HG03066 (cell line): ENCODE results near the gene ECI1.
"Not testable (repeated sequence)": the region's sequence is repeated elsewhere in the genome, so short reads cannot be mapped to it uniquely, and the experiment has no call there.

Source experiments
- ATAC-seq: cut with Tn5 transposase; IDR thresholded peaks from one replicate; pipeline ENCODE4 v1.9.1; 2021; ENCODE audit warnings: low read depth; ENCODE audit not compliant: unreplicated experiment

The ECI1 gene

GRCh38 chr16:2257726-2258125 lies 6.3 kb upstream of the ECI1 start:
- no peak for ATAC-seq

DNA sequence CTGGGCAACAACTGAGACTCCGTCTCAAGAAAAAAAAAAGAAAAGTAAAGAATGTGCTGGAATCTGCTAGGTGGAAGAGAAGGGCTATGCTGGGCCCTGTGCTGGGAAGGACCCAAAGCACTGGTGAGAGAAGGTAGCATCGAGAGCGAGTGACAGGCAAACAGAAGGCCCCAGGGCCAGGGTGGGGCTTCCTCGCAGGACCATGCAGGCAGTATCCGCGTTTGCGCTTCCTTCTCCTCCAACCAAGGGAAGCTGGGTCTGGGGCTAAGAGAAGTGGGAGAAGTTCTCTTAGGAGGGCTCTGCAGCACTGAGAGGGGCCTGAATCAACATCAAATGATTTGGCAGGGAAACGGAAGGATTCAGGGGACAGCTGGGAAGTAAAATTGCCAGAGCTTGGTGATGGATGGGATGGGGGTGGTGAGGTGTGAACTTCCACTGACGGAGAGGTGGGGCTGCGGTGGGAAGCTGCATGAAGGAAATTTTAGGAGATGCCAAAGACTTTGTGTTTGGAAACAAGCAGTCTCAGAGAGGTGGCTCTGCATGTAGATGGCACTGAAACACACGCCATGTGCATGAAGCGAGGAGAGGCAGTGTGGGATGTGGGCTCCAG lies 5.2 kb upstream of the ECI1 start:
- ATAC-seq, result no peak

- no peak for ATAC-seq
These were observed 1.9 kb upstream of the ECI1 start for GRCh38 chr16:2253293-2253692.

GRCh38 chr16:2252806-2253148 lies 1.4 kb upstream of the ECI1 start:
- no peak for ATAC-seq

GRCh38 chr16:2250652-2251295 lies 613 bp downstream of the ECI1 start:
- ATAC-seq, result no peak

DNA sequence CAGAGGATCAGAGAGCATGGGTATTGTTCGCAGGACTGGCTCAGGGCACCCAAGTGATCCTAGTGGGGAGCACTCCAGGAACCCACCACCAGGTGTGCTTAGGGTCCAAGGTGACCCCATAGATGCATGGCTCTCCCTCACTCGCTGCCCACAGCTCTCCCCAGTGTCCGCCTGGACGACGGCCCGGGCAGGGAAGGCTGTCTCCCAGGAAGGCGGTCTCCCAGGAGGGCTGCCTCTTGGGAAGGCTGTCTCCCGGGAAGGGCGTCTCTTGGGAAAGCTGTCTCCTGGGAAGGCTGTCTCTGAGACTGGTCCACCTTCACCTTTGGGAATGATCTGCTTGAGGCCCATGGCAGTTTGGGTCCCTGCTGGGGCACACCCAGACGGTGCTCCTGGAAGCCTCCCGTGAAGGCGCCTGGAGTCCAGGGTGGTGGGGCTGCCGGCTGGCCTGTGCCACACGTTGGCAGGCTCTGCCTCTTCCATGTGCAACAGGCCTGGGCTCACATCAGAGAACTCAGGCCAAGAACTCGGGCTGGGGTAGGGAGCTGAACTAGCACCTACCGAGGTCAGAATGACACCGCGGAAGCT lies 5.0 kb downstream of the ECI1 start:
- no peak for ATAC-seq

DNA sequence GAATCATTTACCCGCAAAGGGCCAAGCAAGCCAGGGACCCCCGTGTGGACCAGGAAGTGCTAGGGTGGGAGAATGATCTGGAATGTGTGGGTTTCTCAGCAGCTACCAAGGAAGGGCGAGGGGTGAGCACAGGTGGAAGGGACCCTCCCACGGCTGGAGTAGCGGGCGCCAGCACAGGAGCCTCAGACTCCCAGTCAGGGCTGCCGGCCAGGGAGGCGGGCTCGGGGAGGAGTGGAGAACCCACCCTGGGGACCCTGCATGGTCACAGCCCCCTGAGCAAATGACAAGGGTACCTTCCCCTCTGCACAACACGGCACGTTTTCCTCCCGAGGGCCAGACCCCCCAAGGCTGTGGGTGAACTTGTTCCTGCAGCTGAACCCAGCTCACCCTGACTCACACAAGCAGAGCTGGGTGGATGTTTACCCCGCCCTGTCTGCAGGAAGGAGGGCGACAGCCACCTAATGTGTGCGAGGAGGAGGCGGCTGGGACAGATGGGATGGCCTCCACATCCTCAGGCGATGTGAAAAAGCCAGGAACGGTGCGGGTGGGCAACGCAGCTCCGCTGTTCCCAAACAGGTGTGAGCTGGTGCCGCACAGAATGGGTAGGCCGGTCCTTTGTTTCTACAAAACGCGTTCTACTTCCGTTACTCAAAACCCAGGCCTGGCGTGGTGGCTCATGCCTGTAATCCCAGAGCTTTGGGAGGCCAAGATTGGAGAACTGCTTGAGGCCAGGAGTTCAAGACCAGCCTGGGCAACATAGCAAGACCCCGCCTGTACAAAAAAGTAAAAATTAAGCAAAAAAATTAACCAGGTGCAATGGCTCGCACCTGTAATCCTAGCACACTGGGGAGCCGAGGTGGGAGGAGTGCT lies 6.2 kb downstream of the ECI1 start:
- no peak for ATAC-seq

- no peak for ATAC-seq
These were observed 7.1 kb downstream of the ECI1 start for GRCh38 chr16:2244301-2244700.

DNA sequence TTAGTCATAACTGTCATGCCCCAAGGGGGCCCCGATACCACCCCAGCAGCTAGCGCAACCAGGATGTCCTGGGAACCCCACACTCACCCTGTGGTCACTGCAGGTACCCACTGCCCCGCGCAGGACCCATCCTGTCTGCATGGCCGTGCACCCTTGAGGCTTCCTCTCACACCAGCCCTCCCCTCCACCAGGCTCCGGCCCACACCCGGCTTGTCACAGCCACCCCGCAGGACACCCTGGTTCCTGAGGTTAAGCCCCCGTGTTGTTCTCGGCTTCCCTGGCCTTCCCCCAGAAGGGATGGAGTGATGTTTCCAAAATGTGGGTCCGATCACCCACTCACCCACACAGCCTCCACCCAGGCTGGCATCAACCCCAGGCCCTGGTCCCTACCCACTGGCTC lies 7.6 kb downstream of the ECI1 start:
- ATAC-seq, result no peak

- ATAC-seq, result no peak
These were observed 8.3 kb downstream of the ECI1 start for GRCh38 chr16:2243031-2243528.

DNA sequence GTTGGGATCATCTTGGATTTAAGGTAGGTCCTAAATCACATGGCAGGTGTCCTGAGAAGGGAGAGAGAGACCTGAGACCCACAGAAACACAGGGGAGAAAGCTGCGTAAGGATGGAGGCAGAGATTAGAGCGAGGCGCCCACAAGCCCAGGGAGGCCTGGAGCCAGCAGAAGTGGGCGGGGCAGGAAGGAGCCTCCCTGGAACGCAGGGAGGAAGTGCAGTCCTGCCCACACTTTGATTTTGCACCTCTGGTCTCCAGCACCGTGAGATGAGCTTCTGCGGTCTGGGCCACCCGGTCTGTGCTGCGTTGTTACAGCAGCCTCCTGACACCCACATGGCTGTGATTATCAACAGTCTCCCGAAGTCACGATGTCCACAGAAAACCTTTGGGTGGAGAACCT lies 8.8 kb downstream of the ECI1 start:
- ATAC-seq, result no peak

- ATAC-seq, result not testable (repeated sequence)
These were observed 11.1 kb downstream of the ECI1 start for GRCh38 chr16:2240331-2240730.

DNA sequence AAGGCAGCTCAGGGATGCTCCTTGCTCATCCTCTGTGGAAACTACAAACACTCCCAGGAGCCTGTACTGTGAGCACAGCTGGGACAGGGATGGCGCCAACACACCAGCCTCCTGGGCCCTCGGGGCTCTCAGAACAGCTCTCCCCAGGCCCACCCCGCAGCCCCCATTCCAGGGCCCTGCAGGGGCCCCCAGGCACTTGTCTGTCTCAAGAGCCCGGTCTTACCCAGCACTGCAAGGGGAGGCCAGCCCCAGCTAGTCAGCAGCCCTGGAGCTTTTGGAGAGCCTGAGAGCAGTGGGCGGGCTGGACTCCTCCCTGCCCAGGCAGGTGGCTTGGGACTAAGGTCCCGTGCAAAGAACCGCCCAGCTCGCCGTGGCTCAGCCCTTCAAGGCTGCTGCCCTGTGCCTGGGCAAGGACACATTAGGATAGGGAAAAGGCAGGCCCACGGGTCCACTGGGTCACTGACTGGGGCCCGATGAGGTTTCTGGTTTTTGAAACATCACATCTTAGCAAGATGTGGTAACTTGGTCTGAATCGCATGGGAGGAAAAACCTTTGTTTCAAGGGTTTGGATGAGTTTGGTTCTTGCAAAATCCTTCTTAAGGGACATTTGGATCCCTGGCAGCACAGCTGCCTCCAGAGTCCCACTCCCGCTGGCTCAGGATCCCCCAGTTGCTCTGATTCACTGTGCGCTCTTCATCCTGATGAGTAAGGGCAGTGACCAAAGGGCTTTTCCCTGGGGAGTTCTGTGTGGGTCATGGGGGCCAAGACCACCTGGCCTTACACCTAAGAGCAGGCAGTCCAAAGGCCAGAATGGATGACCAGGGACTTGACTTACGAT lies 12.3 kb downstream of the ECI1 start:
- no peak for ATAC-seq

DNA sequence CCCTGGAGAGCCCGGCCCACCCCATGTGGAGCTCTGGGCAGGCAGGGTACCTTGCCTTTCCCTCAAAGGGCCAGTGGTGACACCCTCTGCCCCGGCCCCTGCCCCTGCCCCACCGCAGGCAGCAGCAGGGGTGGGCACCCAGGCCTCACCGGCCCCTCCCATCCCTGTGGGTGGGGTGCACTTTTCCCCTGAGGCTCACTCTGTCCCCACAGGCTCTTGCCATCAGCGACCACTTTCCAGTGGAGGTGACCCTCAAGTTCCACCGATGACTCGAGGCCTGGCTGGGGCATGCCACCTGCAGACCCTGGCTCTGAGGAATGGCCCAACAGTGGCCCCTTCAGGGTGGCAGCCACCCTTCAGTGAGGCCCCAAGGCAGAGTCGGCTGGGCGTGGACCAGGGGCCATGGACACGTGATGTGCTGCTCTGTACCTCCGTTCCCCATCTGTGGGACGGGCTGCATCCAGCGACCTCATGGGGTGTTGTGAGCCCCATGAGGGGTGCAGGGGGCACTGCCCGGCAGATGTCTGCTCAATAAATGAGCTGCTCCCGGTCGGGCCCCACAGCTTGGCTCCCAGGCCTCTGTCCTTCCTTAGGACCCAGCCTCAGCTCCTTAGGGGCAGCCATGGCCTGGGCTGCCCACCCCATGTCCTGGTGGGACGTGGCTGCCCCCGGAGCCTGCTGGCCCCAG lies 13.1 kb downstream of the ECI1 start:
- no peak for ATAC-seq

- ATAC-seq, result no peak
These were observed 13.8 kb downstream of the ECI1 start for GRCh38 chr16:2237493-2238149.

- ATAC-seq, result no peak
These were observed 14.3 kb downstream of the ECI1 start for GRCh38 chr16:2237102-2237482.

GRCh38 chr16:2236337-2237101 lies 14.9 kb downstream of the ECI1 start, which contains the start of gene DNASE1L2:
Gene DNASE1L2, plus strand, starts transcription at chr16:2236444. Its CDS starts 373 bp downstream, at chr16:2236817.
- no peak for ATAC-seq

DNA sequence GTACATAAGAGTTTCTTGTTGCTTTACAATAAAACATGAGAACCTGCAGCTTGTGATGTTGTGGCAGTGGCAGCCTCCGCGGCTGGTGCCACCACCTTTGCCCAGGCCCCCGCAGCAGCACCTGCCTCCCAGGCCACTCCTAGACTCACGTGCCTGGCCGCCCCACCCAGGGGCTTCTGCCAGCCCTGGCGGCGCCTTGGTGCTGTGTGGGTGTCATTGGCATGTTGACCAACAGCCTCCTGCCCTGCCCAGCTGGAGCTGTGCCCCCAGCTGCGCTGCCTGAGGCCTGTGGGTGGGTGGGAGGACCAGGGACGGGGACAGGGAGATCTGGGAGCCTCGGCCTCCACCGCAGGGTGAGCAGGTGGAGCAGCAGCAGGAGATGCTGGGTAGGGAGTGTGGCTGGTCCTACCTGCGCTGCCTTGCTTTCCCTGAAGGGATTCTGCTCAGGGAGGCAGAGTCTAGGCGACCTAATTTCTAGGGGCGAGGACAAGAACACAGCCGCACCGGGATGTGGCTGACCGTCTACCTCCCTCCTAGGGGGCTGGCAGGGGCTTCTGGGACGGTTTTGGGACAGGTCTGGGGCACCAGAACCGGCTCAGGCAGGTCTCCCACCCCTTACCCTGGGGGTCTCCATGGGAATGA lies 15.6 kb downstream of the ECI1 start:
- no peak for ATAC-seq
